ENCODE measurements around the gene WNT9B. TPM values are rescaled to one million over a fixed set of nuclear protein-coding genes. Genes with fewer than 3 reads are reported as not detected.

The WNT9B gene
- total and polyA plus RNA-seq, 12 donors: 0.18 to 2.4 (median 0.35) TPM

GRCh38 chr17:46889992-46890564 lies 38.7 kb downstream of the WNT9B start:
- Histone ChIP-seq H3K9me3 (no peaks in the 10 kb centered on the region), H3K27ac (no peak overlapping the region), H3K4me3 (no peak overlapping the region), H3K36me3 (no peaks in the 10 kb centered on the region), H3K4me1 (peaks cover 0 to 11% (median 0%) of the 10 kb centered on the region in 9 donors), H3K27me3 (peaks cover 0 to 76% (median 56%) of the 10 kb centered on the region in 7 donors)
- ATAC-seq (no peak), DNase-seq (no peak)
- TF ChIP-seq CTCF (IDR thresholded peaks at IDR 0.05): no peak
- intact Hi-C loops (cut with DNase I): no loop called here
- 38 to 47% methylated on average over 13 of the region's 13 CpGs for WGBS, 2 donors

GRCh38 chr17:46890638-46891037 lies 39.3 kb downstream of the WNT9B start:
- Histone ChIP-seq H3K4me1 (peaks cover 0 to 12% (median 0%) of the 10 kb centered on the region in 9 donors), H3K27ac (no peak overlapping the region), H3K9me3 (no peaks in the 10 kb centered on the region), H3K36me3 (no peaks in the 10 kb centered on the region), H3K4me3 (no peak overlapping the region), H3K27me3 (peaks cover 0 to 74% (median 51%) of the 10 kb centered on the region in 7 donors)
- no peak for DNase-seq
- no peak for ATAC-seq
- WGBS, 2 donors: 63% methylated on average over 6 of the region's 6 CpGs
- no peak for TF ChIP-seq CTCF (IDR thresholded peaks at IDR 0.05)
- intact Hi-C loops (cut with DNase I): no loop called here

GRCh38 chr17:46892192-46892703 lies 40.9 kb downstream of the WNT9B start:
- ATAC-seq: no peak
- Histone ChIP-seq H3K27ac (no peak overlapping the region), H3K4me1 (peaks cover 0 to 12% (median 0%) of the 10 kb centered on the region in 9 donors), H3K9me3 (no peaks in the 10 kb centered on the region), H3K4me3 (no peak overlapping the region), H3K27me3 (peaks cover 0 to 62% (median 45%) of the 10 kb centered on the region in 7 donors), H3K36me3 (no peaks in the 10 kb centered on the region)
- intact Hi-C loops (cut with DNase I): no loop called here
- DNase-seq: no peak
- no peak for TF ChIP-seq CTCF (IDR thresholded peaks at IDR 0.05)
- WGBS, 2 donors: 62 to 63% methylated on average over 4 of the region's 4 CpGs

GRCh38 chr17:46894024-46894423 lies 42.6 kb downstream of the WNT9B start:
- Histone ChIP-seq H3K9me3 (peaks cover 0 to 7% (median 0%) of the 10 kb centered on the region in 11 donors), H3K36me3 (no peaks in the 10 kb centered on the region), H3K27me3 (peaks cover 0 to 58% (median 40%) of the 10 kb centered on the region in 7 donors), H3K4me1 (peaks cover 0 to 12% (median 0%) of the 10 kb centered on the region in 9 donors), H3K4me3 (no peak overlapping the region), H3K27ac (no peak overlapping the region)
- 81 to 83% methylated on average over 9 of the region's 9 CpGs for WGBS, 2 donors
- intact Hi-C loops (cut with DNase I): no loop called here
- ATAC-seq (no peak), DNase-seq (no peak)
- no peak for TF ChIP-seq CTCF (IDR thresholded peaks at IDR 0.05)

All from heart right ventricle (tissue), 16 donors.